Middle frontal gyrus (tissue), 1 donor: ENCODE results near the gene DCBLD2.
"Not testable (repeated sequence)": the region's sequence is repeated elsewhere in the genome, so short reads cannot be mapped to it uniquely, and the experiment has no call there.

Experiments
- DNase-seq: peaks from one replicate; pipeline ENCODE4 v3.0.0-alpha.2; 2015; ENCODE audit warnings: low spot score; ENCODE audit errors: extremely low spot score

DCBLD2 gene

DNA sequence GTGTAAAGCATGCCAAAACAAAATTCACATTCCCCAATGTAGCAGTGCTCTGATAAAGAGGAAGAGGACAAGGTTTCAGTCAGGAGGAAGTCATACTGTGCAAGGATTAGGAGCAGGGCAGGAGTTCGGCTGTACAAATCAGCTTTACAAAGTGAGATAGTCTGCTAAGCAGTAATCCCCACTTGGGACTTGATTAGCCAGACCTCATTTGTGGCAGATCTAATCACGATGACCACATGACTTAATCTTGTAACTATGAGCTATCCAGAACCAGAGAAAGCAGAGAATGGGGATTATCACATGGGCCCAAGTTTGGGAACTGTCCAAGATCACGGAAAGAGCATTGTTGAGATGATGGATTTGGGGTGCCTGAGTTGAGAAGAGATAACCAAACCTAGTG lies 7.8 kb downstream of the DCBLD2 start:
- DNase-seq: no peak

DNA sequence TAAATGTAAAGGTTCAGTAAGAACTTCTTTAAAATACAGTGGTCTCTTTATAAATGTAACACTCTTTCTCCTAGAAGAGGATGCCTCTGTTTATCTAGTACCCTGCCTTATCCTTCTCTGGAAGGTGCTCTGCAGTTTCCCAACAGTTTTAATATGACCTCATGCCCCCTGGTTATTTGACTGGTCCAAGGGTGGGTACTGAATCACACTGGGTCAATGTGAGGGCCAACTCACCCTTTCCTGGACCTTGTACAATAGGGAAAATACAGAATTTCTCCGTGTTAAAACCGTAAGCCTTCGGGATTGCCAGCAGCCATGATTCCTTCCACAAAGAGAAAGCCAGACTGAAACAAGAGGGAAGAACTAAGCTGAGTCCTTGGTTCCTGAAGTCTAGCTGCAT lies 9.2 kb downstream of the DCBLD2 start:
- DNase-seq: no peak

DNA sequence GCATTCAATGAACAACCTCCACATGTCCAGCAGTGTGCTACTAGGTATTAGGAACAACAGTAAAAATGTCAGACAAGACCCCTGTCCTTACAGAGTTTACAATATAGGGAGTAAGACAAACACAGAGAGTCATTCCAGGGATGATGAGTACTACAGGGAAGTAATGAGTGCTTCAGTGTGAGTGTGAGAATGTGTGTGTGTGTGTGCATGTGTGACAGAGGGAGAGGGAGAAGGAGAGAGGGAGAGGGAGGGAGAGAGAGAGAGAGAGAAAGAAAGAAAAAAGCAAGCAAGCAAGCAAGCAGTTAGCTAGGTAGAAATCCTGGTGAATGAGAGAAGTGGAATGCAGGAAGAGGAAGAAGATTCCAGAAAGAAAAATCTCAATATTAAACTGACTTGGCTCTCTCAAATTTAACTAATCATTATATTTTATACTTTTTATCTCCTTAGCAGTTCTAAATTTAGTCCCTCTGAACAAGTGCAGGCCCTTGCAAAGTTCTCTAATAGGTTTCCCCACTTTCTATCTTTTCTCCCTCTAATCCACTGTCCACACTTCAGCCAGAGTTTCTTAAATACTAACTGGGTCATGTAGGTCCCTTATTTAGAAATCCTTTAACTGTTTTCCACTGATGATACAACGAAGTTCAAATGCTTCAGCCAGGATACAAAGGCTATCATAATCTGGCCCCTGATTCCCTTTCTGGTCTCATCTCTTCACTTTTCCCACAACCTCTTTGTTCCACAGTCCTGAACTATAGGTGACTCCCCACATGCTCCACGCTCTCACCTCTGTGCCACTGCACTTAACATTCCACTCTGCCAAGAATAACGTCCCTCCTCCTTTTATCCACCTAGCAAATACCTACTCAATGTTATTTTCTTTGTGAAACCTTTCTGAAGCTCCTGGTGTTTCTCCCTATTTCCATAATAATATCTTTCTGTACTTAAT lies 10.3 kb downstream of the DCBLD2 start:
- no peak for DNase-seq

DNA sequence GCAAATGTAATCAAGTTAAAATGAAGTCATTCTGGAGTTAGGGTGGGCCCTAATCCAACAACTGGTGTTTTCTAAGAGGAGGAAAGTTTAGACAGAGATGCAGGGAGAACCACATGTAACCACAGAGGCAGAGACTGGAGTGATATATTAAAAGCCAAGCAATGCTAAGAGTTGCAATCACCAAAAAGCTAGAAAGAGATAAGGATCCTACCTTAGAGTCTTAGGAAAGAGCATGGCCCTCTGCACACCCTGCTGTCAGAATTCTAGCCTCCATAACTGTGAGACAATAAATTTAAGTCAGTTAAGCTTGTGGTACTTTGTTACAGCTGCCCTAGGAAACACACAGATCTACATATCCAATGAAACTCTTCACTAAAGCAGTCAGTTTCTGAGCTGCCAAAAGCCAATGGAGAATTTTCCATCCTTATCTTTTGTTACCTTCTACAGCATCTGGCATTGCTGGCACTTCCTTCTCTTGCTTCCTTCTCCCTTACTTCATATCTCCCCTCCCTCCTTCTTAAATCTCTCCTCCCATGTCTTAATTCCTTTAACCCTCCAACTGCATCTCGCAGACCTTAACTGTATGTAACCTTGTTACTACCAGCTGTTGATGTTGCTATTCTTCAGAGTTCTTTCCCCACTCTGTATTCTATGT lies 11.2 kb downstream of the DCBLD2 start:
- no peak for DNase-seq

DNA sequence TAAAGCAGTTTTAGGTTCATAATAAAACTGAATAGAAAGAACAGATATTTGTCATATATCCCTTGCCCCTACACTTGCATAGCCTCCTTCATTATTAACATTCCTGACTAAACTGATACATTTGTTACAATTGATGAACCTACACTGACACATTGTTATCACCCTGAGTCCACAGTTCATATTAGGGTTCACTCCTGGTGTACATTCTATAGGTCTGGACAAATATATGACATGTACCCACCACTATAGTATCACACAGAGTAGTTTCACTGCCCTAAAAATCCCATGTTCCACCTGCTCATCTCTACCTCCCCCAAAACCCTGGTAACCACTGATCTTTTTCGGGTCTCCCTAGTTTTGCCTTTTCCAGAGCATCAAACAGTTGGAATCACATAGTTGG lies 13.8 kb downstream of the DCBLD2 start:
- no peak for DNase-seq

DNA sequence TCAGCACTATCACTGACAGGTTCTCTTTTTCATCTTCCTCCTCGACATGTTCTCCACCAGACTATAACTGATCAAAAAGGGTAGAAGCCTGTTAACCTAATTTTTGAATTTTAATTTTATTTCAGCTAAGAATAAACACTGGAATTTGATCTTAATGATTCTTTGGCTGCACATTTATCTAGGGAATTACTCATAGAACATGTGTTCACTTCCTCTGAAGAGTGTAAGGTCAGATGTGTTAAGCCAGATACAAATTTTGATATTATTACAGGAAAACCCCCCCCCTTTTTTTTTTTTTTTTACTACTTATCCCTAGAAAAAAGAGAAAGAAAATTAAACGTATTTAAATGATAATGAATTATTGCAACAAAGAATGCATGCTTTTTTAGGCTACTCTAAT lies 15.0 kb downstream of the DCBLD2 start:
- no peak for DNase-seq

DNA sequence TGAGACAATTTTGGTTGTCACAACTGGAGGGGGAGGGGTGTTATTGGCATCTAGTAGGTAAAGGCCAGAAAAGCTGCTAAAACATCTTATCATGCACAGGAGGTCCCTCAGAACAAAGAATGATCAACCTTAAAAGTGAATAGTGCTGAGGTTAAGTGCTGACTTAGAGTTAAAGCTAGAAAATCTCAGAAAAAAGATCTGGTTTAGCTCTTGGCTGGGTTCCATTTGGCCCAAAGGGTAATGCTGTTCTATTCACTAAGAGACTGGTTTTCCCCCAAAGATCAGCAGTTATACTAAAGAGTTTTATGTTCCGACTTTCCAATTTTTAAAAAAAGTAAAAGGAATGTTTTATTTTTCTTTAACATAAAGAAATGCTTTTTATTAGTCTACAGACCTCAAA lies 15.6 kb downstream of the DCBLD2 start:
- DNase-seq: no peak

DNA sequence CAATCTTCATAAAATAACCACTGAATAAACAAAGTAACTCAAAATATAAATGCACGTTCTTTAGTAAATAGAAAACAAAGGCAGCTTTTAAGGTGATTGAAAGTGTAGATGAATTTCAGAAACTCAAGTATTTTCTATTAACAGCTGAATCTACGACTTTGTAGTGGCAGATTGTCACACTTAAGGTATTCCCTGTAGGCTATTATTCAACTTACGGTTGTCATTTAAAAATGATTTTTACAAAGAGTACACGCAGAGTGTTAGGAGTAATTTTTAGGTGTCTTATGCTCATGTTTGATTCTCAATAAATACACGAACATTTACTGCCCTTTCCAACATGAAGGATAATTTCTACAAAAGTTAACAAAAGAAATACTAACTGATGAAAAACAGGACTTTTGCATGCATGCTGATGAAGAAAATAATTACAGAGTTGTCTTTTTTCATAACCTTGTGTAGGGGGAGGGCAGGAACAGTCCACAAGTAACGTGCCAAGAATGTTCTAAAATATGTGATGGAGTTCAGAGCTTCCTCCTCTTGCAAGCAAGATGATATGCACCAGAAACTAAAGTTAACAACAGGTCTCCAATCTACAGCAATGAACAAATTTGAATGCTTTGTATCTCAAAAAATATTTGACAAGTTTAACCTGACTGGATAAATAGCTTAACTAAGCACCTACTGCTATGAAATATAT lies 16.7 kb downstream of the DCBLD2 start:
- DNase-seq: no peak

DNA sequence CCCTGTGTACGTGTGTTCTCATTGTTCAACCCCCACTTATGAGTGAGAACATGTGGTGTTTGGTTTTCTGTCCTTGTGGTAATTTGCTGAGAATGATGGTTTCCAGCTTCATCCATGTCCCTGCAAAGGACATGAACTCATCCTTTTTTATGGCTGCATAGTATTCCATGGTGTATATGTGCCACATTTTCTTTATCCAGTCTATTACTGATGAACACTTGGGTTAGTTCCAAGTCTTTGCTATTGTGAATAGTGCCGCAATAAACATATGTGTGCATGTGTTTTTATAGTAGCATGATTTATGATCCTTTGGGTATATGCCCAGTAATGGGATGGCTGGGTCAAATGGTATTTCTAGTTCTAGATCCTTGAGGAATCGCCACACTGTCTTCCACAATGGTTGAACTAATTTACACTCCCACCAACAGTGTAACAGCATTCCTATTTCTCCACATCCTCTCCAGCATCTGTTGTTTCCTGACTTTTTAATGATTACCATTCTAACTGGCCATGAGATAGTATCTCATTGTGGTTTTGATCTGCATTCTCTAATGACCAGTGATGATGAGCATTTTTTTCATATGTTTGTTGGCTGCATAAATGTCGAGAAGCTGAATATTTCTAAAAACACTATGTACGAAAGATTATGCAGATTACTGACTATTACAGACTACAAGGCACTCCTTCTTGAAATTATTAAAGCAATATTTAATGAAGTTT lies 18.7 kb downstream of the DCBLD2 start:
- DNase-seq: not testable (repeated sequence)

DNA sequence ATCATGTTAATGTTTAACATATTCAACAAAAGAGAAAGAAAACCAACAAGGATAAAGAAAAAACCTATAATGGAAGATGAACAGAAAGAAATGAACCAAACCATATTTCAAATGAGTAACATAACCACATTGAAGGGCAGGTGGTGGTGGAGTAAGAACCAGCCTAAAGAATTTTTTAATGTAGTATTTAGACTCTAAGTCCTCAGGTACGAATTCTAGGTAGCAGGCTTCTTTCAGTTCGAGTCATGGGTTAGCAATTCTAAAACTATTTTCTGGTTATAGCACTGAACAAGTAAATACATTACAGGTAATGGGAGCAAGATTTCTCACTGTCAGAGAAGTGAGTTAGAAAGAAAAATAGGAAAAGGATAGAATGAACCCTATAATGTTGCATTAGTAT lies 24.4 kb downstream of the DCBLD2 start:
- no peak for DNase-seq

DNA sequence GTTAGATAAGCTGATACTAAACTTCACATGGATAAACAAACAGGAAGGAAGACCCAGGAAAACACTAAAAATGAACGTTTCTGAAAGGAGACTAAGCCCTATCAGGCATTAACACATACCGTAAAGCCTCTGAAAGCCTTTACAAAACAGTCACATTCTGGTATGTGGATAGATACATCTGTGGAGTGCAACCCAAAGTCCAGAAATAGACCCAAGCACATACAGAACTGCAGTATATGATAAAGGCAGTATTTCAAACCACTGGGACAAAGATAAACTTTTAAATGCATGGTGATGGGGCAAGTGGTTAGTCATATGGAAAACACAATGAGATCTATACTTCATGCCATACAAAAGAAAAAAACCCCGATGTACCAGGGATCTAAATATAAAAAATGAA lies 26.0 kb downstream of the DCBLD2 start:
- no peak for DNase-seq

DNA sequence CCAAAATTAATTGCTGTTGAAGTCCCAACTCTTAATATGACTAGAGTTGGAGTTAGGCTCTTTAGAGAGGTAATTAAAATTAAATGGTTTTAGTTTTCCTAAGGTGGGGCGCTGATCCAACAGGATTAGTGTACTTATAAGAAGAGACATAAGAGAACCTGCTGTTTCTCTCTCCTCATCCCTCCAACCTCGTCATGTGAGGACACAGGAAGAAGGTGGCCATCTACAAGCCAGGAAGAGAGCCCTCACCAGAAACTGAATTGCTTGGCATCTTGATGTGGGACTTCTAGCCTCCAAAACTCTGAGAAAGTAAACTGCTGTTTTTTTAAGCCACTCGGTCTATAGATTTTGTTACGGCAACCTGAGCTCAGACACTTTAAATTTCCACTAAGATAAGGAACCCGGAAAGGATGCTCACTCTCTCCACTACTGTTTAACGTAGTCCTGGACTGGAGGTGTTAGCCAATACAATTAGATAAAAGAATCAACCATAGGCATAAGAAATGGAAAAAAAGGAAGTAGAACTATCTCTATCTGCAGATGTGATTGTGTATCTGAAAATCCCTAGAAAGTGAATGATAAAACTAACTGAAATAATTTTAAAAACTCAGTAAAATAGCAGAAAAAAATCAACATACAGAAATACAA lies 26.8 kb downstream of the DCBLD2 start:
- no peak for DNase-seq

DNA sequence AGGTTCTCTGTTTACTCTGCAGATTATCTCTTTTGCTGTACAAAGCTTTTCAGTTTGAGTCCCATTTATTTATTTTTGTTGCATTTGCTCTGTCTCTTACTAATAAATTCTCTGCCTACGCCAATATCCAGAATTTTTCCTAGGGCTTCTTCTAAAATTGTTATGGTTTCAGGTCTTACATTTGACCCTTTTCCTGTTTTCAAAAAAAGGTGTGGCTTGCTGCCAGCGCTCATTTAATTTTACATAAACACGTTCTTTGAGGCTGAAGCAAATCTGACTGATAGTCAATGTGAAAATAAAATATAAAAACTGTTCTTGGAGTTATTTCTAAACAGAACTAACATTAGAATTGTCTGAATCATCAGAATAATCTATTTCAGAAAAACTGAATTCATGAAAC lies 32.1 kb downstream of the DCBLD2 start:
- DNase-seq: no peak

DNA sequence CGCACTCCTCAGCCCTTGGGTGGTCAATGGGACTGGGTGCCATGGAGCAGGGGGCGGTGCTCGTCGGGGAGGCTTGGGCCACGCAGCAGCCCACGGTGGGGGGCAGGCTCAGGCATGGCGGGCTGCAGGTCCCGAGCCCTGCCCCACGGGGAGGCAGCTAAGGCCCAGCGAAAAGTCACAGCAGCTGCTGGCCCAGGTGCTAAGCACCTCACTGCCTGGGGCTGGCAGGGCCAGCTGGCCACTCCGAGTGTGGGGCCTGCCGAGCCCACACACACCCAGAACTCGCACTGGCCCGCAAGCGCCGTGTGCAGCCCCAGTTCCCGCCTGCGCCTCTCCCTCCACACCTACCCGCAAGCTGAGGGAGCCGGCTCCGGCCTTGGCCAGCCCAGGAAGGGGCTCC lies 43.5 kb downstream of the DCBLD2 start:
- not testable (repeated sequence) for DNase-seq

DNA sequence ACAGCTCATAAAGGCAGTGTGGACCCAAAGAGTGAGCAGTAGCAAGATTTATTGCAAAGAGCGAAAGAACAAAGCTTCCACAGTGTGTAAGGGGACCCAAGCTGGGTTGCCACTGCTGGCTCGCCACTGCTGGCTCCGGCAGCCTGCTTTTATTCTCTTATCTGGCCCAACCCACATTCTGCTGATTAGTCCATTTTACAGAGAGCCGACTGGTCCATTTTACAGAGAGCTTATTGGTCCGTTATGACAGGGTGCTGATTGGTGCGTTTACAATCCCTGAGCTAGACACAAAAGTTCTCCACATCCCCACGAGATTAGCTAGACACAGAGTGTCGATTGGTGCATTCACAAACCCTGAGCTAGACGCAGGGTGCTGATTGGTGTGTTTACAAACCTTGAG lies 44.2 kb downstream of the DCBLD2 start:
- DNase-seq: not testable (repeated sequence)

DNA sequence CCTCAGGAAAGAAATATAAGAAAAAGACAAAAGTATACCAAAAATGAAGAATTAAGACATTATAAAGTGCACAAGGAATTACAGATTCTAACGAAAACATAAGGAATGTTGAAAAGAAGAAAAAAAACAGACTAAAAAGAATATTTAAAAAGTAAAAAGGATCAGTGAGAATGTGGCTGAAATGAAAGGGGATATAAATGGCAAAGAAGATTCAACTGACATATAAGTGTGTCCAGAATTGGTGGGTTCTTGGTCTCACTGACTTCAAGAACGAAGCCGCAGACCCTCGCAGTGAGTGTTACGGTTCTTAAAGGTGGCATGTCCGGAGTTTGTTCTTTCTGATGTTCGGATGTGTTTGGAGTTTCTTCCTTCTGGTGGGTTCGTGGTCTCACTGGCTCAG lies 44.8 kb downstream of the DCBLD2 start:
- no peak for DNase-seq

DNA sequence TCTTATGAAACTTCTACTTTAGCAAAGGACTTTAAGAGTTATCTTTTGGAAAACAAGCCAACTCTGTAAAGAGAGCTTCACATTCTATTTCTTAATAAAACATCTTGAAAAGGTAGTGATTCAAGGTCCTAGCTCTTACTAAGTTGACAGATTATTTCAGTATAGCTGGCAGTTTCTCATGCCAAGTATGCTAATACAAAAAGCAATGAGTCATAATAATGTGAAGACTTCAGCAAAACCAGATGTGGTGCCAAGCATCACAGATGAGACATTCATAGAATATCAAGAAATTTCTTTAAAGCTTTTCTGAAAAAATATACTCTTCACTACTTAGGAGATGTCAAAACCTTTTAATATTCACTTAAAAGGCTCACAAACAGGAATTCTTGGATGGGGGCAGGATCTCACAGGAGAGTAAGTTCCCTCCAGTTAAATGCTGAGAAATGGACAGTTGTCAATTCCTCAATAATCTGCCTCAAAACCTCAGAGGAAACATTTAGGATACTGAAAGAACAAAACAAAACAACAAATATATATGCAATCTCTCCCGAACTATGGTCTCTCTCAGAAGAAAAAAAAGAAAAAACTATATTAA lies 45.6 kb downstream of the DCBLD2 start:
- DNase-seq: peak; percentile 19

DNA sequence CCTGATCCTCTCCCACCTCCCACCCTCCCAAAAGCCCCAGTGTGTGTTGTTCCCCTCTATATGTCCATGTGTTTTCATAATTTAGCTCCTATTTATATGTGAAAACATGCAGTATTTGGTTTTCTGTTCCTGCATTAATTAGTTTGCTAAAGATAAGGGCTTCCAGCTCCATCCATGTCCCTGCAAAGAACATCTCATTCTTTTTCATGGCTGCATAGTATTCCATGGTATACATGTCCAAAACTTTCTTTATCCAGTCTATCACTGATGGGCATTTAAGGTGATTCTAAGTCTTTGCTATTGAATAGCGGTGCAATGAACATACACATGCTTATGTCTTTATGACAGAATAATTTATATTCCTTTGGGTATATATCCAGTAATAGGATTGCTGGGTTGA lies 53.4 kb downstream of the DCBLD2 start:
- DNase-seq: no peak

DNA sequence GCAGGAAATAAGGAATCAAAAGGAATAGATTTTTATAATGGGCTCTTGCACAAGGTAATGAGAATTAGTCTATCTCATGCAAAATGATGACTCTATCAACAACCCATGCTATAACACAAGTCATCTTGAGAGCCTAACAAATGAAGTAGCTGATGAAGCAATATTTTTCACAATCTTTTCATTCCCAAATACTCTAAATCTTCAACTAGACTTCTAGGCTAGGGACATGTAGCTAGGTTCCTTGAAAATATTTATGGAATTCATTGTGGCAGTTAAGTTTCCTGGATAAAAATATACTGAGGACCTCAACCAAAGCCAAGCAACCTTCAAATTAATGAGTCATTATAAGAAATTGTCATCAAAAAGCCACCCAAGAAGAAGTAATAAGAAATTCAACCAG lies 55.4 kb downstream of the DCBLD2 start:
- DNase-seq: no peak

DNA sequence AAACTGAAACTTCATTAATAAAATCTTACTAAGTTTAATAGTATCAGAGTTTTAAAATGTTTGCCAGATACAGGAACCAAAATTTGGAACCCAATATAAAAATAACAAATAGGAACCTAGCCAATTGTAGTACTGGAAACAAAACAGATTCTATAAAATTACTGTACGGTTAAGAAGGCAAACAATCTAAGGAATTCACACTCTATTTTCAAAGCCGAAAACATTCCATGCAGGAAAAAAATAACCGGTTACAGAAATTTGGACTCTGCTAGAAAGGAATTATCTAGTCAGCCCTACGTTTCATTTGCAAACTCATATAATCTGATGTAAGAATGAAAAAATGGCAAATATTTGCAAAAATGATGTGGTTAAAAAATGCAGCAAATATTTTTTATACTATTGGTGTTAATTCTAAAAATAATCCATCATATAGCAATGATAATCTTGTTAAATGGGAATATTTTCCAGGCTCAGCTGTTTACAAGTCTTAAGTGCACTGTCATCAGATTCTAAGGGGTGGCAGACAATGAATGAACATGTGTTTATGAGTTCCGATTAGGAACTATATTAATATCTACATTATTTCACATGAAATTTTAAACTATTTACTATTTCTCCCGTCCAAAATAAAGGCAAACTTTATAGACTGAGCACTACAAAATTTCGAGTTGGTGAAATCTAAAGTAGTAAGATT lies 58.1 kb downstream of the DCBLD2 start:
- DNase-seq: no peak
